Heart left ventricle (tissue), 13 donors: ENCODE measurements around the gene TM9SF4.

Experiments used
- CTCF ChIP-seq, 12 donors: fragments of 200-600 bp; sonication (generic) in 4 of 12; IDR thresholded peaks; one replicate each; pipeline versions ENCODE4 v1.5.0 to v1.8.0; 2018 to 2022; ENCODE audit warnings: antibody characterized with exemption in 12 of 12, mild to moderate bottlenecking in 5 of 12
- POLR2A ChIP-seq, 2 donors: fragments of 450-650 bp; IDR thresholded peaks; one replicate each; pipeline ENCODE4 v1.6.1; 2017; ENCODE audit warnings: antibody characterized with exemption in 2 of 2, mild to moderate bottlenecking in 2 of 2, moderate library complexity in 2 of 2
- donor health status: ischemic (EF 13 %, LVEDD 7.1; RV severe dilation, severe dysfunction).
- donor health status: DM: no; HTN: yes; CAD: no.
- donor health status: DM: no; HTN: no; CAD: no.
- donor health status: ischemic (EF 25% LVEDD 6.9; RV normal size, moderate dysfunction).
- donor health status: ischemic (EF 25% LVEDD 5.7; RV mildly dilated, moderate dysfunction).
- donor health status: ischemic (EF 35%, LVEDD 5.7; RV mildly dilated, moderate dysfunction).
- donor health status: nonischemic (EF 11% LVEDD 7.7; RV severe dilation, severe dysfunction).
- donor health status: DM: yes; HTN: yes; CAD: no.
- donor health status: PGD.
- donor health status: ischemic (EF 29% LVEDD 5.4; RV normal size, mild dysfunction).
- donor health status: nonischemic (EF 23%, LVEDD 6.1; RV moderate dilation, normal function).

- no peak for TF ChIP-seq CTCF (IDR thresholded peaks at IDR 0.05)
- TF ChIP-seq POLR2A (IDR thresholded peaks at IDR 0.05) = no peak
Observed at GRCh38 chr20:32109392-32110172, at the start of gene TM9SF4.
